Measurements from ENCODE around the gene NTM. TPM values are rescaled to one million over a fixed set of nuclear protein-coding genes. Genes with fewer than 3 reads are reported as not detected.

Gene NTM
- polyA plus RNA-seq, 4 donors: 36.2 to 52.4 (median 44.4) TPM

DNA sequence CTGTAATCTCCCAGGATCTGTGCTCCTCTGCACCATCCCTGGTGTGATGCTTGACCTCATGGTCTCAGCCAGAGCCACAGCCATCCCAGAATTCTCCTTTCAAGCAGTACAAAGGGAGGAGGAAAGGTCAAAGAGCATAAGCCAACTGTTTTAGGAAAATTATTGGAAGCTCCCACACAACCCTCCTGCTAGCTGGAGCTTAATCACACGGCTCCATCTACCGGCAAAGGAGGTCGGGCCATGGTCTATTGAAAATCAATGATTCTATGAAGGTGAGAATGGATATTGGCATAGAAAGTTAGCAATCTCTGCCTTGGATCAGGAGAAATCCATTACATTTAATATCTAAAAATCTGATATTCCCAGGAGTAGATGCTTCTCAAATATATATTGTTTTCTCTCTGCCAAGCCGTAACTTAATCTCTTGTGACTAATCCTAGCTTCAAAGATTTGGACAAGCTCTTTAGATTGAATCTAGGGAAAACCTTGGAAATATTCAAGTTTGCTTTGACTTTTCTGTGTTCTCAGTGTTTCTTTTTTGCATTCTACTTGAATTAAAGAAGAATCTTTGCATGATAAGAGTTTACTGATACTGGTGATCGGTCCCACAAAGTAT lies 259.6 kb downstream of the NTM start:
- DNase-seq (ENCODE audit: low read depth in 4 of 4, low spot score in 3 of 4): no peak

GRCh38 chr11:131632971-131633370 lies 262.6 kb downstream of the NTM start:
- no peak for DNase-seq (ENCODE audit: low read depth in 4 of 4, low spot score in 3 of 4)

DNA sequence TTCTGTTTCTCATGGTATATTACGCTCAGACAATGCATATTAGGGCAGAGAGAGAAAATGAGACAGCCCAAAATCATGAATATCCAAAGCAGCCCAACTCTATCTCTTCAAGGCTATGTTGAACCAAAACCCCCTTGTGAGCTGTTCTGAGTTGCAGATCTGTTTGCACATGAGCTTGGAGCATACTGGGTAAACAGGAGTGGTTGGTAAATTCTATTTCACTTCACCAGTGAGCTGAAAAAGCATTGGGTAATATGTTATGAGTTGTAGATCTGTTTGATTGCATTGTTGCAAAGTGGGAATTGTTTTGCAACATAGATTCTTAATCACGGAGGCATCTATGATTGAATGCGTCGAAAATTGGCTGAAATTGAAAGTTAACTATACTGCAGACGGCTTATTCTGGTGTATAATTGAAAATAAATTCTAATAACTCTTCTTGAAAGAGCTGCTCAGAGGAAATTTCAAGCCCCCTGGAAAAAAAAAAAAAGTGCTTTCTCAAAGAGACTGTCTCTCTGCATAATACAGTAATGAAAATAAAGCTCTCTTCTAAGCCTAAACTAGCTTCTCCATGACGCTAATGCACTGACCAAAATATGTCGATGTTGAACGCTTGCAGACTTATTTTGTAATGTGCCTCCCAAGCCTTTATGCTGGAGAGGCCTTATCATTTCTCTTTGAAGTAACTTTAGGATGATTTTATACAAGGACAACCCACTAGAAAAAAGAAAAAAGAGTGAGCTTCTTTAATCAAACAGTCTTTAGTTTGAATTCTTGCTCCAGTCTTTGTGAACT lies 263.7 kb downstream of the NTM start:
- DNase-seq (ENCODE audit: low read depth in 4 of 4, low spot score in 3 of 4): no peak

DNA sequence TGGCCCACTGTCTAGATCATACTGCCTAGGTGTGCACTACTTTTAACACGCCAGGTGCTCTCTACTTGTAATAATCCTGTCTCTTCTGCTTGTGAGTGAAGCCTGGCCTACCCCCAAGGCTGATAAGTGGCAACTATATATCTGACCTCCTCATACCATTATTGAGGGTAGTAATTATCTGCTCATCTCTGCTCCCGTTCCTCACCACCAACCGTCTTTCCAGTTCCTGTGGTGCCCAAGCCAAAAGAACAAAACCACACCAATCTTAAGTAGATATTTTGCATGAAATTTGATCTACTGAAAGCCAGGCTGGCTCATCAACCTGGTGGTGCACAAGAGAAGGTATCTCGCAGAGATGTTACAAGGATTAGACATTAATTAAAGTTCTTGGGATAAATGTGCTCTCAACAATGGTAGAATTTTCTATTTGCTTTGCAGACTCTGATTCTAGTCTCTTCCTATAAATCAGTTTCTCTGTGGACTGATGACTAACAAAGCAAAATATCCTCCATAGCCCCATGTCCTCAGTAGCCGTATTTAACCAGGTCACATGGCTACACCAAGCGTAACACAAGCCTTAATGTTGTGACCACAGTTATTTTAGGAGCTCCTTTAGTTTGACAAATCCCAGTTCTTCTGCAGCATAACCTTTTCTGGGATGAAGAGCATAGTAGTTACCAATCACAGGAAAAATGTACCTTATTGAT lies 267.2 kb downstream of the NTM start:
- DNase-seq (ENCODE audit: low read depth in 4 of 4, low spot score in 3 of 4): no peak

DNA sequence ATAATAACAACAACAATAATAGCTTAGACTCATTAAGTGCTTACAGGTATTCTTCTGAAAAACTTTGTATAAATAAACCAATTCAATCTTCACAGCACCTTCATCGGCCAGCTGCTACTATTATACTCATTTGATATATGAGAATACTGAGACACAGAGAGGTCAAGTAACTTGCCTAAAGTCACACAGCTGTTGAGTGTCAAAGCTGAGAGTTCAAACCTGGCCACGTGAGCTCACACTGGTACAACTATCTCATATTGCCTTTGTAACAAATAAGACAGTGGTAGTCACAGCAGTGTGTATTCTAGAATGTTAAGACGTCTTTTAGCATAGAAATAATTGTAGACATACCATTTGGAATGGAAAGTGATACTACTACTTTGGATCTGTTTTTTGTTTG lies 268.5 kb downstream of the NTM start:
- DNase-seq (ENCODE audit: low read depth in 4 of 4, low spot score in 3 of 4): no peak

- no peak for DNase-seq (ENCODE audit: low read depth in 4 of 4, low spot score in 3 of 4)
Measured at GRCh38 chr11:131640320-131640719, 269.9 kb downstream of the NTM start.

GRCh38 chr11:131642756-131643531 lies 272.5 kb downstream of the NTM start:
- no peak for DNase-seq (ENCODE audit: low read depth in 4 of 4, low spot score in 3 of 4)

DNA sequence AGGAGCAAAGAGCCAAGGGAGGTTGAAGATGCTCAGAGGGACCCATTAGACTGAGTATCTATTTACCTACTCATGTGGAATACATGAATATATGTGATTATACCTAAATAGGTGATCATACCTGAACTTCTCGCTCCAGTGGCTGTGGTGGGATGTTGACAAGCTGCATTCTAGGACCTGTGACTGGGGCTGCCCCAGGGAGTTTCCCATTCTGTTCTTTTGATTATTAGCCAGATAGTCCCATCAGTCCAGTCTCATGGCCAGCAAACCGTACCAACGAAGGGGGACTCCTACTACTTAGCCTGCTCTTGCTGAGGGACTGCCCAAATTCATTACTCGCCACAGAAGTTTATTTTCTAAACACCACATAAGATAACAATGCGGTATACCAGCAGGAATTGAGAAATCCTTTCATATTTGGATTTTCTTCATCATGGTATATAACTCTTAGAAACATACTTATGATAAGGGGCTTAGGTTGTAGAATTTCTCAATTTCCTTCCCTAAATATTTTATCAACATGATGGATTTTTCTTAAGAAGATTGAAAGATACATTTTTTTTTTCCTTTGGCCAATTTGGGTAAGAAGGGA lies 273.9 kb downstream of the NTM start:
- no peak for DNase-seq (ENCODE audit: low read depth in 4 of 4, low spot score in 3 of 4)

DNA sequence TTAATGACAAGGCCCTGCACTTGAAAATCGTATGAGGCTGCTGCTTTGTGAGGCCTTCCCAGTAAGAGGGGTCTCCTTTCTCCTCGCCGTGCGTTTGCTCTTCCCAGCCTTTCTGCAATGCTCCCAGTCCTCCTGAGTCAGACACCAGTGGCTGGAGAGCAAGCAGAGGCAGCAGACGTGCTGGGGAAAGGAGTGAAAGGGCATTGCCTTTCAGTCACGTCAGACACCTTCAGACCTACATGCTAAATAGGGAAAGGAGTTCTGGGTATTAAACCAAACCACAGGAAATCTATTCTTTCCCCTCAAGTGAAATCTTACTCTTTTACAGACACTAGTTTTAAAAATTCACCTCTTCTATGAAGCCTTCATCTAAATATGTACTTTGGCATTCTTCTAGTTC lies 274.8 kb downstream of the NTM start:
- no peak for DNase-seq (ENCODE audit: low read depth in 4 of 4, low spot score in 3 of 4)

GRCh38 chr11:131649856-131650255 lies 279.4 kb downstream of the NTM start:
- no peak for DNase-seq (ENCODE audit: low read depth in 4 of 4, low spot score in 3 of 4)

DNA sequence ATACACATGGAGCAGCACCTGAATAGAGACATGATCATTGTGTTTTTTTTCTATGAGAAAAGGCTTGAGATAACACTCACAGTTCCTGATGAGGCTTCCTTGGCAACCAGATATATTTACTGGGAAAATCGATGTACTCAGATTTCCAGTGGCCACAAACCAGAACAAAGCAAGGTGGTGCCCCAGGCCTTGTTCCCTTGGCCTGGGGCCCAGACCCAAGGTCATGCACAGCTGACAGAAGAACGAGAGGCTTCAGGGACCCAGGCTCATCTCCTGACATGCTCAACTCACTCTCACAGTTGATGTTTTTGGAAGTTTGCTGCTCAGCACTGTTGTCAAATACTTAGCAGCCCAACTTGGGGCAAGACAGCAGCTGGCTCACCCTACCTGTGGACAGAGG lies 281.8 kb downstream of the NTM start:
- no peak for DNase-seq (ENCODE audit: low read depth in 4 of 4, low spot score in 3 of 4)

- DNase-seq (ENCODE audit: low read depth in 4 of 4, low spot score in 3 of 4): no peak
Measured at GRCh38 chr11:131653260-131653659, 282.8 kb downstream of the NTM start.

DNA sequence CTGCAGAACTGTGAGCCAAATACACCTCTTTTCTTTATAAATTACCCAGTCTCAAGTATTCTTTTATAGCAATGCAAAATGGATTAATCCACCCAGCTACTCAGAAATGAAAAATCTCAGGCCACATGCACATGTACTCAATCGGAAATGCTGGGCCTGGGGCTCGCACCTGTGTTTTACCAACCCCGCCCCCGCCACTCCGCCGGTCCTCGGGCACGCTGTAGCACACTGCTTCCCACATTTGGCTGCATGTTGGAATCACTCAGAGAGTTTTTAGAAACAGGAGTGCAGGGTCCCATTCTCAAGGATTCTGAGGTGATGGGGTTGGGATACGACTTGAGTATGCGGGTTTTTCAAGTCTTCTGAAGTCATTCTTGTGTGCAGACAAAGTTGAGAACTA lies 284.4 kb downstream of the NTM start:
- no peak for DNase-seq (ENCODE audit: low read depth in 4 of 4, low spot score in 3 of 4)

GRCh38 chr11:131656179-131656838 lies 285.9 kb downstream of the NTM start:
- no peak for DNase-seq (ENCODE audit: low read depth in 4 of 4, low spot score in 3 of 4)

DNA sequence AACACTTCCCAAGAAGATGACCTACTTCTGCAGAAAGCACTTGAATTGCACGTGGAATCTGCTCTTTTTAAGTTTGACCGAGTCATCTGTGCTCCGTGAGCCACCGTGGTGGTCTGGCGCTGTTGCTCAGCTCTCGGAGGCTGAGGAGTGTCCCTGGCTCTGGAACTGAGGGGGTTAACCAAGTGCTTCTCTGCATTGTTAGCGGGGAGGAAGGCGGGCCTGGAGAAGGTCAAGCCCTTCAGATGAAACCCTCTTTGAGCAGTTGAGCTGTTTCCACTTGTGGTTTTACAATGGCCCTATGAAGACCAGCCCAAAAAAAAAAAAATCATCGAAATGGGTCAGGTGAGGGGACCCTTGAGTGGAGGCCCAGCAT lies 286.4 kb downstream of the NTM start:
- no peak for DNase-seq (ENCODE audit: low read depth in 4 of 4, low spot score in 3 of 4)

DNA sequence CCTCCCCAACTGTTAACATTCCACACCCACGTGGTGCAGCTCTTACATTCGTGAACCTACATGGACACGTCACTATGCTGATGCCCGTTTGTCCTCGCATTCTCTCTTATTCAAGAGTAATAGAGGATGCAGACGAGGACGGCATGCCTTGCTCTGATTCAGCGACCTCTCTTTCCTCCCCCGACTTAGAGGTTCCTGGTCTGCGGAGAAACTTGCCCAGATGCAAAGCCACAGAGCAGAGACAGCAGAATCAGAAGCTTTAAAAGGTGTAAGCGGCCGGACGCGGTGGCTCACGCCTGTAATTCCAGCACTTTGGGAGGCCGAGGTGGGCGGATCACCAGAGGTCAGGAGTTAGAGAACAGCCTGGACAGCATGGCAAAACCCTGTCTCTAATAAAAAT lies 288.0 kb downstream of the NTM start:
- no peak for DNase-seq (ENCODE audit: low read depth in 4 of 4, low spot score in 3 of 4)

- no peak for DNase-seq (ENCODE audit: low read depth in 4 of 4, low spot score in 3 of 4)
Measured at GRCh38 chr11:131658952-131659351, 288.5 kb downstream of the NTM start.

DNA sequence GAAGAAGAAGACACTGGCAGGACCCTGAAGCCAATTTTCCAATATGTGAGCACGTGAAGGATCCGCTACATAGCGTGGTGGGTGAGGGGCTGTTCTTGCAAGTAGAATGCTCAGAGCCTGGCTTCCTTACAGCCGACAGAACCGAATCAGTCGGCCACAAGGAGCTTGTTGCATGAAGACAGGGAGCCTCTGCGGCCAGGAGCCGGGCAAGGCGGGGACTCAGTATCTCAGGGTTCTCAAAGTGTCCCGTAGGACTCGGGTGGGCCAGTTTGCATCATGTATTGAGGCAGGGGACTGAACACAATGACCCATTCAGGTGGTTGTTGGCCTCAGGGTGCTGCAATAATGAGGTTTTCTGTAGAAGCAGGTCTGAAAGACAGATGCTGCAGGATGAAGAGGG lies 289.5 kb downstream of the NTM start:
- DNase-seq (ENCODE audit: low read depth in 4 of 4, low spot score in 3 of 4): no peak

- DNase-seq (ENCODE audit: low read depth in 4 of 4, low spot score in 3 of 4): no peak
Measured at GRCh38 chr11:131661132-131661531, 290.7 kb downstream of the NTM start.

- DNase-seq (ENCODE audit: low read depth in 4 of 4, low spot score in 3 of 4): no peak
Measured at GRCh38 chr11:131662317-131662972, 292.0 kb downstream of the NTM start.
